Hepatocyte (in vitro differentiated cells): ENCODE data around the gene ARF3.

Experiments
- EZH2 ChIP-seq: fragments of 200-600 bp; sonication (generic); IDR thresholded peaks from 2 replicates; pipeline ENCODE4 v1.6.1; 2016; ENCODE audit warnings: antibody characterized with exemption, mild to moderate bottlenecking, borderline replicate concordance
- EZH2phosphoT487 ChIP-seq: fragments of 200-600 bp; sonication (generic); IDR thresholded peaks from one replicate; pipeline ENCODE4 v1.6.1; 2018; ENCODE audit warnings: antibody characterized with exemption, mild to moderate bottlenecking, low read depth, moderate library complexity; ENCODE audit not compliant: unreplicated experiment, severe bottlenecking
- TF ChIP-seq, protein P1 (sequence below): fragments of 200-600 bp; sonication (generic); IDR thresholded peaks from 2 replicates; pipeline ENCODE4 v1.5.1; 2016; ENCODE audit warnings: antibody characterized with exemption, mild to moderate bottlenecking; ENCODE audit not compliant: poor library complexity

DNA sequence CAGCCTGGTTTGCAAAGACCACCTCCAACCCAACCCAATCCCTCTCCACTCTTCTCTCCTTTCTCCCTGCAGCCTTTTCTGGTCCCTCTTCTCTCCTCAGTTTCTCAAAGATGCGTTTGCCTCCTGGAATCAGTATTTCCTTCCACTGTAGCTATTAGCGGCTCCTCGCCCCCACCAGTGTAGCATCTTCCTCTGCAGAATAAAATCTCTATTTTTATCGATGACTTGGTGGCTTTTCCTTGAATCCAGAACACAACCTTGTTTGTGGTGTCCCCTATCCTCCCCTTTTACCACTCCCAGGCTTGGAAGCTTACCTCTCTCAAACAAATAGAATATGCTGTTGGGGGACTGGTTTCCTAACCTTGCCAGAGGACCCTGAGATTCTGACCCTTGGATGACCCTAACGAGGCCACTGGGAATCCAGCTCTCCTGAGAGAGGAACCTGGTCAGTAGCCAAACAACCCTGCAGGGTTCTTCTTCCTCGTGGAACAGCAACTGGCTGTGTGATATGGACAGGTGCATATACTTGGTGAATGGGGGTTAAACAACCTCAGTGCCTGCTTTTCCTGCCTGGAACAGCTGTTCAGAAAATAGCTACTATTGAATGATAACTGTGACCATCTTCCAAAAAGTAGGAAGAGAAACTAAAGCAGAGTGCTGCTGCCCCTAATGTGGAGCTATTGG, 25.3 kb upstream of the ARF3 start:
- TF ChIP-seq EZH2phosphoT487, result no peak
- TF ChIP-seq, protein P1, sequence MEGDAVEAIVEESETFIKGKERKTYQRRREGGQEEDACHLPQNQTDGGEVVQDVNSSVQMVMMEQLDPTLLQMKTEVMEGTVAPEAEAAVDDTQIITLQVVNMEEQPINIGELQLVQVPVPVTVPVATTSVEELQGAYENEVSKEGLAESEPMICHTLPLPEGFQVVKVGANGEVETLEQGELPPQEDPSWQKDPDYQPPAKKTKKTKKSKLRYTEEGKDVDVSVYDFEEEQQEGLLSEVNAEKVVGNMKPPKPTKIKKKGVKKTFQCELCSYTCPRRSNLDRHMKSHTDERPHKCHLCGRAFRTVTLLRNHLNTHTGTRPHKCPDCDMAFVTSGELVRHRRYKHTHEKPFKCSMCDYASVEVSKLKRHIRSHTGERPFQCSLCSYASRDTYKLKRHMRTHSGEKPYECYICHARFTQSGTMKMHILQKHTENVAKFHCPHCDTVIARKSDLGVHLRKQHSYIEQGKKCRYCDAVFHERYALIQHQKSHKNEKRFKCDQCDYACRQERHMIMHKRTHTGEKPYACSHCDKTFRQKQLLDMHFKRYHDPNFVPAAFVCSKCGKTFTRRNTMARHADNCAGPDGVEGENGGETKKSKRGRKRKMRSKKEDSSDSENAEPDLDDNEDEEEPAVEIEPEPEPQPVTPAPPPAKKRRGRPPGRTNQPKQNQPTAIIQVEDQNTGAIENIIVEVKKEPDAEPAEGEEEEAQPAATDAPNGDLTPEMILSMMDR, result no peak
- no peak for TF ChIP-seq EZH2
